ENCODE measurements around the gene BCAP29.

BCAP29 gene

DNA sequence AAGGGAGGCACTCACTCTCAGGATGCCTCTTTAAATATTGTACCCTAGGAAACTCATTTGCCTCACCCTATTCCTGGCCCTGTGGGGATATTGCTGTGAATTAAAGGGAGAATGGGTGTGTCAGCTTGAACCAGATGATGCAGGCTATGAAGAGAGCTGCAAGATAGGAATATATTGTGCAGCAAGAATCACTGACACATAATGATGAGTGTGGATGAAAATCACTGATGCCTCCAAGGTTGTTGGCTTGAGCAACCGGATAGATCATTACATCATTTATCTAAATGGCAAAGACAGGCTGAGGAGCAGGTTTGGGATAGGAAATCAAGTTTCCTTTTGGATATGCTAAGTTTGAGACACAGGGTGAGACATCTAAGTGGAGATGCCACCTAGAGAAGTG, 86.7 kb downstream of the BCAP29 start:
- DNase-seq (ENCODE audit: low spot score): no peak

DNA sequence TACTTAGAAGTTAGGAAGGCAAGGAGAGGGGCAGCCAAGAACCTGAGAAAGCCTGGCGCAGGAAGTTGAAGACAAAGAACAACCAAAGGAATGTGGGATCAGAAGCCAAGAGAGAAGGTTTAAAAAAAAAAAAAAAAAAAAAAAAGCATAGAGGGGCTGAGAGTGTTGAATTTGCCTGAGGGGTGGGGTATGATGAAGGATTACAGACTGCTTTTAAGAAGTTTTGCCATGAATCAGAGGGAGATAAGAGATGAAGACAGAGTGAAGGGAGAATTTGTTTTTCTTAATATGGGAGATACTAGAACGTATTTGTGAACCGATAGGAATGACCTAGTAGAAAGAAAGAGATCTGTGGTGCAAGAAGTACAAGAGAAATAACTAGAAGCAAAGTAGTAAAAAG, 87.3 kb downstream of the BCAP29 start:
- DNase-seq (ENCODE audit: low spot score): no peak

DNA sequence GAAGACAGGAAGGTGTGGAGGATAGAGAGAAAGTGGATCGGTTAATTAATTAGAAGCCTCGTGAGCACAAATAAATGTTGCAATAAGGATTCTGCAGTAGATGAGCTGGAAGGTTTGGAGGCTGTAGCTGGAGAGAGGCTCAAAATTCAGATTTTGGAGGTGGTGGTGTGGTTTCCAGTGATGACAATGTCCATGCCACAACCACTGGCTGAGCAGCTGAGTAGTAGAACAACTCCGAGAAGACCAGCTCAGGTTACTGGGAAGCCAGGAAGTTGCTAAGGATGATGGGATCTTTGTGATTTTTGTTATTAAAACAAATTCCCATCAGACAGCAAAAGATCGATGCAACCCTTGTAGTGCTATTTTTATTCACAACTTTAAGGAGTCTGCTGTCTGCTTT, 88.2 kb downstream of the BCAP29 start:
- DNase-seq (ENCODE audit: low spot score): no peak

Data from hepatic stellate cell (primary cell).